LNCaP clone FGC (cell line): ENCODE measurements around the gene COMMD1.

Source experiments
- DNase-seq: peaks from one replicate; pipeline ENCODE4 v3.0.0-alpha.2; 2011; ENCODE audit warnings: low read depth
- H3K4me3 ChIP-seq: 2 replicates; pipeline ENCODE4 v1.5.1; 2011; ENCODE audit warnings: mild to moderate bottlenecking, low read depth, low read length, control low read depth
- TF ChIP-seq, protein P1 (sequence below): IDR thresholded peaks from 2 replicates; pipeline ENCODE4 v1.5.1; 2012; ENCODE audit warnings: mild to moderate bottlenecking; ENCODE audit not compliant: control insufficient read depth, insufficient read depth; ENCODE audit errors: extremely low read depth

The COMMD1 gene

DNA sequence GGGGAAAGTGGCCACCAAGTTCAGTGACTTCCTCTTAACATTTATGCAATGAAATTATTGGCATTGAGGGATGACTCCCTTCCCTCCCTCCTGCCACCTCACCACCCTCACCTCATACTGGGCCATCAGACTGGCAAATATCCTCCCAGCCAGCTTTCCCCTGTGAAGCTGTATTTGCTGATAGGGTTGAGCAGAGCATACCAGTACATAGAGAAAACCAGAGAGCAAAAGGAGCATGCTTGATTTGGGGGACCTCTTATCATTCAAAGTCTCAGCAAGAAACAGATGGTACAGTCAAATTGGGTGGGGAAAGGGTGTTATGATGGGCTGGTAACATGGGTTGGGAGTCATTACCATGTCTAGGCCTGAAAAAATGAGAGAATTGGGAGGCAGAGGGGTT, 271.3 kb downstream of the COMMD1 start:
- DNase-seq: no peak
- TF ChIP-seq, protein P1, sequence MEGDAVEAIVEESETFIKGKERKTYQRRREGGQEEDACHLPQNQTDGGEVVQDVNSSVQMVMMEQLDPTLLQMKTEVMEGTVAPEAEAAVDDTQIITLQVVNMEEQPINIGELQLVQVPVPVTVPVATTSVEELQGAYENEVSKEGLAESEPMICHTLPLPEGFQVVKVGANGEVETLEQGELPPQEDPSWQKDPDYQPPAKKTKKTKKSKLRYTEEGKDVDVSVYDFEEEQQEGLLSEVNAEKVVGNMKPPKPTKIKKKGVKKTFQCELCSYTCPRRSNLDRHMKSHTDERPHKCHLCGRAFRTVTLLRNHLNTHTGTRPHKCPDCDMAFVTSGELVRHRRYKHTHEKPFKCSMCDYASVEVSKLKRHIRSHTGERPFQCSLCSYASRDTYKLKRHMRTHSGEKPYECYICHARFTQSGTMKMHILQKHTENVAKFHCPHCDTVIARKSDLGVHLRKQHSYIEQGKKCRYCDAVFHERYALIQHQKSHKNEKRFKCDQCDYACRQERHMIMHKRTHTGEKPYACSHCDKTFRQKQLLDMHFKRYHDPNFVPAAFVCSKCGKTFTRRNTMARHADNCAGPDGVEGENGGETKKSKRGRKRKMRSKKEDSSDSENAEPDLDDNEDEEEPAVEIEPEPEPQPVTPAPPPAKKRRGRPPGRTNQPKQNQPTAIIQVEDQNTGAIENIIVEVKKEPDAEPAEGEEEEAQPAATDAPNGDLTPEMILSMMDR: no peak
- no peak overlapping the region for H3K4me3 ChIP-seq

DNA sequence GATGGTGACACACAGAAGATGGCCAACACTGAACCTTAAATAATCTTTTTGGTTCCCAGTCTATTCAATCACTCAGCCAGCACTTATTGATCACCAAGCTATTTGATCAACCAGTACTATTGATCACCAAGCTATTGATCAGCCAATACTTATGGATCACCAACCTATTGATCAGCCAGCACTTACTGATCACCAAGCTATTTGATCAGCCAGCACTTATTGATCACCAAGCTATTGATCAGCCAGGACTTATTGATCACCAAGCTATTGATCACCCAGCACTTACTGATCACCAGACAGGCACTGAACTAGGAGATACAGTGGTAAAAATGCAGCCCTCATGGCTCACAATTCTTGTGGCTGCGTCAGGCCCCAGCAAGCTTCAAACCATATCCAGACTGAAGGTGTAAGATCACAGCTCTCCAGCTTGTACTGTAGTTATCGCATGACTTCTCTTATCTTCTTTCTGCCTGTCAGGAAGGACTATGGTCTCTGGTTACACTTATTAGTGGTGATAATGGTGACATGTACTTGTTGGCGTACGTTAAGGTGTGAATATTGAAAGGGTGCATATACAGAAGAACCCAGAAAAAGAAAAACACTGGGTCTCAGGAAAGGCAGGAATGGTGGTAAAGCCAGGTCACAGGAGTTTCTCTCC, 272.0 kb downstream of the COMMD1 start:
- TF ChIP-seq, protein P1: no peak
- DNase-seq: no peak
- no peak overlapping the region for H3K4me3 ChIP-seq

DNA sequence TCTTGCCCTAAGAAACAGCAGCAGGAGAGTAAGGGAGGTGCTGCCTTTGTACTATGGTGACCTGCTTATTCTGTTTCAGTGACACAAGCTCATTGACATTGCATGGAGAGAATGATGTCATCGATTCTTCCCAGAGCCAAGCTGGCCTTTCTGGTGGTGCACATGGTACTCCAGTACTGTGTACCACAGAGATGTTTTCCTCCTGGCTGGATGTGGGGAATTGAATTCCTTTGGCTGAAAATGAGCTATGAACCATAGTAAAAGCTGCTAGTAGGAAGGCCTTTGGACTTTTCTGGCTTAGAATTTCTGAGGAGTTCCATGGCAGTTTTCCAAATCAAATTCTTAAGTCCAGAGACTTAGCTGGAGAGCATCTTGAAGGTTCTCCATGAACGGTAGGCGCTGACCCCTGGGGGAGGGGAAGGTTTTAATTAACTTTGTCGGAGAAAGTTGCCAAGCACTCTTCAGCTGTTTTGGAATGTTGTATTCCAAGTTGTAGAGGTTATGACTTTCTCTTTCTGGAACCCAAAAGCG, 273.3 kb downstream of the COMMD1 start:
- TF ChIP-seq, protein P1: no peak
- H3K4me3 ChIP-seq: no peak overlapping the region
- no peak for DNase-seq

DNA sequence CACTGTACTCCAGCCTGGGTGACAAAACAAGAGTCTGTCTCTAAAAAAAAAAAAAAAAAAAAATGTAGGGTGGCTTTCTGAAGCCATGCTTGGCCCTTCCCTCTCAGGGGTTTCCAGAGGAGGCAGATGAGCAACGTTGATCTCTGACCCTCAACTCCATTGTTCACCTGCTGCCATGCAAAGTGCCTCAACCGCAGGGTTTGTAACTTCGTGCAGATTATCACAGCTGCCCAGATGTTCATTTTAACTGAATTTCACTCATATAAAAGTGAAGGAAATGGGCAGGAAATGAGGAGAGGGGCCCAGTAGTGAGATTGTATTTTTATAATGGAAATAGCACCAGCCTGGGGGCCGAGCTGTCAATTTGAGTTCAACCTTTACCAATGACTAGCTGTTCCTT, 275.5 kb downstream of the COMMD1 start:
- TF ChIP-seq, protein P1: no peak
- H3K4me3 ChIP-seq: no peak overlapping the region
- DNase-seq: no peak

DNA sequence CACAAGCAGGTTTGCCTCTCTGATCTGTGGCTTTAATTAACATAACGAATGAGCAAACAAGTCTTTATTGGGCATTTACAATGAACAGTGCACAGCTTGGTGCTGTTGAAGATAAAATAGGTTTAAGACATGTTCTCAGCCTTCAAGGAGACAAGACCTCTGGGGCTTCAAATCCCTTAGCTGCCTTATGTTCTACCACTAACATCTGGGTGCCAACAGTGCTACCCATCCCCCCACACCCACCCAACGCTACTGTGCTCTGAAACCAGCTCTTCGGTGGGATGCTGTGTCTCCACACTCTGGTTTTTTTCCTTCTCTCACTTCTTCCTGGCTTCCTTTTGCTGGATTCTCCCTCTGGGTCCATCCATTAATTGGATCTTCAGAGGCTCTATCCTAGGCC, 276.4 kb downstream of the COMMD1 start:
- no peak for DNase-seq
- TF ChIP-seq, protein P1: no peak
- no peak overlapping the region for H3K4me3 ChIP-seq

DNA sequence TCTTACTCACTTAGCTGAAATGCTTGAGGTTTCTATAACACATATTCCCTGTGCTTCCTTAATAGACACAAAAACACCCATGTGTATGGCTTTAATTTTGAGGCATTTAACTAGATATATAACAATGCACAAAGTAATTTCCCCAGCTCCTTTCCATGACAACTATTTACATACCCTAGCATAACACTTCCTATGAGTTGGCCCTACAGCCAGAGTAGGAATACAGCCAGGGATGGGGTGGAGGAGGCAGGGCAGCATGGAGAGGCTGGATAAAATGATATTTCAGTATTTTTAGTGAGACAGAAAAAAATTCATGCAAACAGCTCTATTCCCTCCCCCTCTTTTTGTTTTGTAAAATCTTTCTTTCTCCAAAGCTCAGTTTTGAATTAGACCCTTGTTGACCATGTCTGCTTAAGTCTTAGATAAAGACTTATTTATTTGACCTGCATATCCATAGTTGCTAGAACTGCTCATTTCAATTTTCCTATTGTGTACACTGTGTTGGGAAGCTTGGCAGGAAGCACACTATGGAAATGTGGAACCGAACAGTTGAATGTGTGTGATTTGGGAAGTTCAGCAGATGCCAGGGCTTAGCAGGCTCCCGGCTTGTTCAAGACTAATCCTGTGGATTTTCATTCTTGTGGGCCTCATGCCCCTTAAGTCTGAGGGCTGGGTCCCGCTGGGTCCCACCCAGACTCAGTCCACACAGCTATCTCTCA, 279.2 kb downstream of the COMMD1 start:
- TF ChIP-seq, protein P1: no peak
- no peak overlapping the region for H3K4me3 ChIP-seq
- DNase-seq: no peak
